SK-N-SH (cell line): ENCODE data around the gene CCRL2. TPM values are rescaled to one million over a fixed set of nuclear protein-coding genes. Genes with fewer than 3 reads are reported as not detected.

ENCODE experiments used
- CTCF ChIA-PET: fragments of 300-600, 350-600 bp; formaldehyde crosslinking; extraction: SDS; loops from one replicate; lab custom pipeline; 2021; lab: Yijun Ruan, JAX
- POLR2A ChIA-PET: fragments of 350-600 bp; sonication (Branson Sonifier 250); formaldehyde crosslinking; extraction: SDS; loops from one replicate; lab custom pipeline; 2020; ENCODE audit warnings: antibody characterized with exemption, inconsistent platforms; lab: Yijun Ruan, JAX
- DNase-seq: peaks from one replicate; pipeline ENCODE4 v3.0.0; 2012
- H2AFZ ChIP-seq: fragments of 200-600 bp; sonication (generic); 2 replicates; pipeline ENCODE4 v1.8.1; 2016; ENCODE audit warnings: antibody characterized with exemption, mild to moderate bottlenecking, low read depth
- H3F3A ChIP-seq: fragments of 200-600 bp; sonication (generic); replicated peaks from 2 replicates; pipeline ENCODE3; 2016; ENCODE audit warnings: antibody characterized with exemption, mild to moderate bottlenecking; ENCODE audit not compliant: insufficient read depth
- H3K27ac ChIP-seq, 2 experiments: fragments of 200-500 bp in 1 of 2; fragments of 200-600 bp in 1 of 2; sonication (Bioruptor generic) in 1 of 2; sonication (generic), shearing (Covaris generic) in 1 of 2; 2 replicates each; pipeline versions ENCODE4 v1.5.1 to v1.6.1; 2014 to 2016; ENCODE audit warnings: low read depth in 2 of 2, inconsistent platforms in 1 of 2, low read length in 1 of 2, mild to moderate bottlenecking in 1 of 2, mixed read lengths in 1 of 2
- H3K27me3 ChIP-seq: fragments of 200-600 bp; sonication (generic), shearing (Covaris generic); 2 replicates; pipeline ENCODE4 v1.6.1; 2016; ENCODE audit warnings: mixed run types; ENCODE audit not compliant: insufficient read depth
- H3K36me3 ChIP-seq, 2 experiments: fragments of 200-500 bp in 1 of 2; fragments of 200-600 bp in 1 of 2; sonication (Bioruptor generic) in 1 of 2; sonication (generic) in 1 of 2; replicated peaks in 1 of 2; 2 replicates each; pipeline versions ENCODE3 to v1.5.1; 2014 to 2016; ENCODE audit warnings: low read length in 1 of 2, mild to moderate bottlenecking in 1 of 2; ENCODE audit not compliant: insufficient read depth in 2 of 2, control insufficient read depth in 1 of 2
- H3K4me1 ChIP-seq, 2 experiments: fragments of 200-500 bp in 1 of 2; fragments of 200-600 bp in 1 of 2; sonication (Bioruptor generic) in 1 of 2; sonication (generic), shearing (Covaris generic) in 1 of 2; 2 replicates each; pipeline versions ENCODE4 v1.5.1 to v1.6.1; 2014 to 2016; ENCODE audit warnings: low read depth in 1 of 2, low read length in 1 of 2, mixed run types in 1 of 2; ENCODE audit not compliant: insufficient read depth in 2 of 2, control insufficient read depth in 1 of 2
- H3K4me2 ChIP-seq: fragments of 200-600 bp; sonication (generic), shearing (Covaris generic); 2 replicates; pipeline ENCODE4 v1.6.1; 2017; ENCODE audit warnings: mixed run types
- H3K4me3 ChIP-seq, 2 experiments: fragments of 200-500 bp in 1 of 2; fragments of 200-600 bp in 1 of 2; sonication (Bioruptor generic) in 1 of 2; sonication (generic), shearing (Covaris generic) in 1 of 2; 2 replicates each; pipeline versions ENCODE4 v1.5.1 to v1.8.1; 2014 to 2016; ENCODE audit warnings: low read depth in 2 of 2, inconsistent platforms in 1 of 2, low read length in 1 of 2, mild to moderate bottlenecking in 1 of 2, mixed read lengths in 1 of 2, moderate library complexity in 1 of 2
- H3K79me2 ChIP-seq: fragments of 200-600 bp; sonication (generic); 2 replicates; pipeline ENCODE4 v1.8.1; 2017; ENCODE audit warnings: mild to moderate bottlenecking; ENCODE audit not compliant: insufficient read depth
- H3K9ac ChIP-seq: fragments of 200-600 bp; sonication (generic); 2 replicates; pipeline ENCODE4 v1.6.1; 2017; ENCODE audit warnings: mixed run types
- H3K9me2 ChIP-seq: fragments of 200-600 bp; sonication (generic); 2 replicates; pipeline ENCODE4 v1.6.1; 2017; ENCODE audit warnings: mixed run types
- H3K9me3 ChIP-seq: fragments of 200-600 bp; sonication (generic); 2 replicates; pipeline ENCODE4 v1.6.1; 2017; ENCODE audit warnings: mixed run types, mild to moderate bottlenecking, moderate library complexity
- H4K20me1 ChIP-seq: fragments of 200-600 bp; sonication (generic); 2 replicates; pipeline ENCODE4 v1.6.1; 2017; ENCODE audit warnings: mild to moderate bottlenecking, mixed run types; ENCODE audit not compliant: insufficient read depth
- CTCF ChIP-seq: fragments of 200-600 bp; sonication (generic); IDR thresholded peaks from 2 replicates; pipeline ENCODE4 v1.6.1; 2017; ENCODE audit warnings: antibody characterized with exemption, mild to moderate bottlenecking, moderate library complexity
- EP300 ChIP-seq, 2 experiments: IDR thresholded peaks; 2 replicates each; pipeline versions ENCODE4 v1.4.0 to v1.6.1; 2012; ENCODE audit warnings: borderline replicate concordance in 1 of 2, low read depth in 1 of 2, low read length in 1 of 2
- FOSL2 ChIP-seq: IDR thresholded peaks from 2 replicates; pipeline ENCODE4 v1.4.0; 2012; ENCODE audit warnings: low read depth, mild to moderate bottlenecking, moderate library complexity, borderline replicate concordance
- FOXJ3 ChIP-seq: sonication (generic); formaldehyde crosslinking; IDR thresholded peaks from 2 replicates; pipeline ENCODE4 v1.5.1; 2020; ENCODE audit warnings: mild to moderate bottlenecking, missing genetic modification reagents
- FOXM1 ChIP-seq: IDR thresholded peaks from 2 replicates; pipeline ENCODE4 v1.4.0; 2012; ENCODE audit warnings: low read depth, mild to moderate bottlenecking
- GABPA ChIP-seq: IDR thresholded peaks from 2 replicates; pipeline ENCODE4 v1.4.0; 2012; ENCODE audit warnings: low read depth, mild to moderate bottlenecking
- IRF3 ChIP-seq: fragments of 150-350 bp; IDR thresholded peaks from 2 replicates; pipeline ENCODE4 v1.6.1; 2016; ENCODE audit warnings: mild to moderate bottlenecking, low read depth, low read length
- MXI1 ChIP-seq: IDR thresholded peaks from 2 replicates; pipeline ENCODE4 v1.6.1; 2012; ENCODE audit warnings: mild to moderate bottlenecking, low read depth, low read length, improper control_type of control experiment
- NFIC ChIP-seq: IDR thresholded peaks from 2 replicates; pipeline ENCODE4 v1.4.0; 2012; ENCODE audit warnings: borderline replicate concordance
- PBX3 ChIP-seq: IDR thresholded peaks from 2 replicates; pipeline ENCODE4; 2012
- RAD21 ChIP-seq: IDR thresholded peaks from 2 replicates; pipeline ENCODE4 v1.6.1; 2012; ENCODE audit warnings: mild to moderate bottlenecking, low read length
- RFX5 ChIP-seq: IDR thresholded peaks from 2 replicates; pipeline ENCODE4 v1.6.1; 2012; ENCODE audit warnings: mild to moderate bottlenecking, improper control_type of control experiment, low read length
- RXRA ChIP-seq: IDR thresholded peaks from 2 replicates; pipeline ENCODE4 v1.4.0; 2012; ENCODE audit warnings: low read depth, mild to moderate bottlenecking, borderline replicate concordance
- SIN3A ChIP-seq: IDR thresholded peaks from 2 replicates; pipeline ENCODE4 v1.6.1; 2012; ENCODE audit warnings: low read depth, mild to moderate bottlenecking, low read length, moderate library complexity, borderline replicate concordance
- SMC3 ChIP-seq: IDR thresholded peaks from 2 replicates; pipeline ENCODE4 v1.6.1; 2012; ENCODE audit warnings: low read depth, low read length, improper control_type of control experiment
- TAF1 ChIP-seq: IDR thresholded peaks from 2 replicates; pipeline ENCODE4 v1.6.1; 2012; ENCODE audit warnings: low read depth, mild to moderate bottlenecking, low read length, moderate library complexity, borderline replicate concordance
- USF2 ChIP-seq: fragments of 150-350 bp; IDR thresholded peaks from 2 replicates; pipeline ENCODE4 v1.6.1; 2017; ENCODE audit warnings: antibody characterized with exemption, low read length, low read depth, borderline replicate concordance
- YY1 ChIP-seq: IDR thresholded peaks from 2 replicates; pipeline ENCODE4 v1.4.0; 2012; ENCODE audit warnings: low read depth, mild to moderate bottlenecking
- ZBTB33 ChIP-seq: IDR thresholded peaks from 2 replicates; pipeline ENCODE4 v1.4.0; 2012; ENCODE audit warnings: low read depth, borderline replicate concordance
- WGBS: methylation state at CpG from one replicate; pipeline ENCODE4 v1.1.6; 2017; ENCODE audit warnings: low lambda C conversion rate; 5-methylcytosine and 5-hydroxymethylcytosine counted together
- polyA plus RNA-seq, 3 experiments: library from polyadenylated mRNA; depleted of rRNA; stranded (reverse); fragments of >200 nt; gene quantifications; 2 replicates each; pipeline ENCODE4 v1.2.3, GENCODE V29; 2012

Gene CCRL2
- polyA plus RNA-seq, 1 of the 3 experiments (the other 2 are of a cell fraction), result not detected

- no peaks in the 10 kb centered on the region; the same call in 1 of the 2 replicates for H3K27me3 ChIP-seq
- H3K4me2 ChIP-seq, result no peak overlapping the region
- 37% methylated on average over 3 of the region's 3 CpGs for WGBS
- no peak overlapping the region for H3K4me3 ChIP-seq
- TF ChIP-seq CTCF (no peak), RAD21 (no peak), PBX3 (no peak), RFX5 (no peak), RXRA (no peak), FOSL2 (no peak), ZBTB33 (no peak)
- H3K4me1 ChIP-seq, result peaks cover 0 to 4% of the 10 kb centered on the region in 2 experiments; a peak in 1 of 4 replicates
- H3K9me3 ChIP-seq, result no peaks in the 10 kb centered on the region
- H2AFZ ChIP-seq, result no peak overlapping the region
- CTCF ChIA-PET, result interaction anchor here (1.5 kb wide), 1 partner anchor 35 kb away, joined by 3 read pairs; no protein-coding TSS in a partner anchor
- POLR2A ChIA-PET, result no interaction called here
- no peaks in the 10 kb centered on the region for H4K20me1 ChIP-seq
- no peaks in the 10 kb centered on the region for H3F3A ChIP-seq
- no peak for DNase-seq
- H3K9me2 ChIP-seq, result no peaks in the 10 kb centered on the region
- no peaks in the 10 kb centered on the region for H3K79me2 ChIP-seq
- no peak overlapping the region for H3K9ac ChIP-seq
- H3K36me3 ChIP-seq, result no peaks in the 10 kb centered on the region
- H3K27ac ChIP-seq, result no peak overlapping the region
These were observed 5.8 kb downstream of the CCRL2 start for GRCh38 chr3:46412786-46413298.

GRCh38 chr3:46413951-46414350, 6.9 kb downstream of the CCRL2 start:
- Histone ChIP-seq H3K27me3 (no peaks in the 10 kb centered on the region; the same call in 1 of the 2 replicates), H3K4me1 (peaks cover 0 to 4% of the 10 kb centered on the region in 2 experiments; a peak in 1 of 4 replicates), H3K9me2 (no peaks in the 10 kb centered on the region), H3K27ac (no peak overlapping the region), H3K36me3 (no peaks in the 10 kb centered on the region), H3K9me3 (no peaks in the 10 kb centered on the region), H3F3A (no peaks in the 10 kb centered on the region), H3K79me2 (no peaks in the 10 kb centered on the region), H3K4me2 (no peak overlapping the region), H2AFZ (no peak overlapping the region), H3K4me3 (no peak overlapping the region), H4K20me1 (no peaks in the 10 kb centered on the region), H3K9ac (no peak overlapping the region)
- 30% methylated on average over 5 of the region's 5 CpGs for WGBS
- TF ChIP-seq RFX5 (no peak), RXRA (no peak), FOXM1 (no peak), FOXJ3 (CRISPR knock-in tag) (no peak), YY1 (no peak), SMC3 (no peak), MXI1 (no peak), FOSL2 (no peak), SIN3A (no peak), IRF3 (no peak), TAF1 (no peak), GABPA (no peak), EP300 (IDR thresholded peaks at IDR 0.05; ENCODE audit: borderline replicate concordance in 1 of 2, low read depth in 1 of 2, low read length in 1 of 2) (no peak), NFIC (no peak), USF2 (no peak)
- ChIA-PET POLR2A (no interaction called here), CTCF (interaction anchor here (1.3 to 1.5 kb wide), 2 partner anchors 11 to 36 kb away, joined by 3 read pairs; no protein-coding TSS in a partner anchor)
- DNase-seq, result no peak
